ENCODE results near the gene HNRNPDL.

HNRNPDL gene

DNA sequence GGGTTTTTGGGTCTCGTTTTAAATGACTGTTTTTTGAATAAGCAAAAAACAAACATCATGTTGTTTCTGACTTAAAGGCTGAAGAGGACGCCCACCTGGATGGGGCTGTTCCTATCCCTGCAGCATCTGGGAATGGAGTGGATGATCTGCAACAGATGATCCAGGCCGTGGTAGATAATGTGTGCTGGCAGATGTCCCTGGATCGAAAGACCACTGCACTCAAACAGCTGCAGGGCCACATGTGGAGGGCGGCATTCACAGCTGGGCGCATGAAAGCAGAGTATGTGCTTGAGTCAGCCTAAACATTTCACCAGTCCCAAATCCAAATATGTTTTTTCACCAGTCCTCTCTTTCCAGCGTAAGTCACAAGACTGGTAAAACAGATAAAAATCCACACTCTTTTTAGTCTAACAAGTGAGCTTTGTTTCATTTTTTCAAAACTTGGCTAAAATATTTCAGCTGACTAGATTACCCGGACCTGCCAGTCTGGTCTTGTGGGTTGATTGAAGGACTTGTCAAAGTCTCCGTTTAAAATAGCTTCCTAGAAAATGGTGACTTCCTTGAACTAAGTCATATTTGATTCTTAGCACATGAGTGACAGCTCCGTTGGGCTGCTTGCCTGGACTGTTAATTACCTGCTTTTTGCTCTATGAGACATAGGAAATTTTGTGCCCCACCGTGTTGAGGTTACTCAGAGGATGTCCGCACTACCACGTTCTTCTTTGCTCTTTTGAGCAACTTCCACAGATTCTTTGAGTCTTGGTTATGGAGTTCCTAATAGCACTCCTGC, 20.9 kb upstream of the HNRNPDL start:
- ATAC-seq (ENCODE audit: low read depth), result no peak
- no peaks in the 10 kb centered on the region for H3K9me3 Mint-ChIP-seq
- peaks cover 3% of the 10 kb centered on the region for H3K4me1 Mint-ChIP-seq
- peaks cover 31% of the 10 kb centered on the region for H3K36me3 Mint-ChIP-seq
- no peak overlapping the region for H3K27ac Mint-ChIP-seq
- no peak overlapping the region for H3K4me3 Mint-ChIP-seq
- DNase-seq (ENCODE audit: low spot score in 2 of 2), result no peak
- H3K27me3 Mint-ChIP-seq, result no peaks in the 10 kb centered on the region

DNA sequence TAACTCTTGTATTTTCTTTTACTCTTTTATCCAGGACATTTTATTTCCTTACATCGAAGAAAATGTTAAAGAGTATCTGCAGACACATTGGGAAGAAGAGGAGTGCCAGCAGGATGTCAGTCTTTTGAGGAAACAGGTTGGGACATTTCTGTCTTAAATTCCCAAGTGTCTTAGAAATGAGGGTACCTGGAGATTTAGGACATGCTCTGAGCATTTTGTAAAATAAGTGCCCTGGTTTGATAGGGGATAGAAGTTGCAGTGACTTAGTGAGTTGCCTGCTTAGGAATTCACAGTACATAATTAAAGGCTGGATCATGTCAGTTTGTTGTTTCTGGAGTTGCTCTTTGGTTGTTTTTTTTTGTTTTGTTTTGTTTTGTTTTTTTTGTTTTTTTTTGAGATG, 17.6 kb upstream of the HNRNPDL start:
- Mint-ChIP-seq H3K4me3 (no peak overlapping the region), H3K9me3 (no peaks in the 10 kb centered on the region), H3K4me1 (peaks cover 6% of the 10 kb centered on the region), H3K27me3 (no peaks in the 10 kb centered on the region), H3K36me3 (peaks cover 27% of the 10 kb centered on the region), H3K27ac (no peak overlapping the region)
- ATAC-seq (ENCODE audit: low read depth) (no peak), DNase-seq (ENCODE audit: low spot score in 2 of 2) (no peak)

DNA sequence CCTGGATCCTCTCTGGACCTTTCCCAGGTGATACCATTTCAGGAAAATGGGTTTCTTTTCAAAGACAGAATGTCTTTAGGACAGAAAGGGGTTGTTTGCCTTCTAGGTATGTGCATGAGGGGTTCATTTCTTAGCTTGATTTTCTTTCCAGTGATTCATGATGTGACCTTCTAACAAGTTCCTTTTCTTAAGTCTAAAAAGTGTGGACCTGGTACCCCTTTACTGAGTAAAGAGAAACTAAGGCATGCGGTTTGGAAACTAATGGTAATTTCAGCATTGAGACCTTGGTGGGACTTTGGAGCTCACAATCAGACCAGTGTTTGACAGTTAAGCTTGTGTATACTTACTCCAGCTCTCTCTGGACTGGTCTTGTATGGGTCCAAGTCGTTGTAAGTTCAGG, 8.8 kb upstream of the HNRNPDL start:
- Mint-ChIP-seq H3K9me3 (no peaks in the 10 kb centered on the region), H3K4me1 (peaks cover 31% of the 10 kb centered on the region), H3K27ac (no peak overlapping the region), H3K4me3 (no peak overlapping the region), H3K36me3 (peaks cover 14% of the 10 kb centered on the region), H3K27me3 (no peaks in the 10 kb centered on the region)
- DNase-seq (ENCODE audit: low spot score in 2 of 2), result no peak
- no peak for ATAC-seq (ENCODE audit: low read depth)

DNA sequence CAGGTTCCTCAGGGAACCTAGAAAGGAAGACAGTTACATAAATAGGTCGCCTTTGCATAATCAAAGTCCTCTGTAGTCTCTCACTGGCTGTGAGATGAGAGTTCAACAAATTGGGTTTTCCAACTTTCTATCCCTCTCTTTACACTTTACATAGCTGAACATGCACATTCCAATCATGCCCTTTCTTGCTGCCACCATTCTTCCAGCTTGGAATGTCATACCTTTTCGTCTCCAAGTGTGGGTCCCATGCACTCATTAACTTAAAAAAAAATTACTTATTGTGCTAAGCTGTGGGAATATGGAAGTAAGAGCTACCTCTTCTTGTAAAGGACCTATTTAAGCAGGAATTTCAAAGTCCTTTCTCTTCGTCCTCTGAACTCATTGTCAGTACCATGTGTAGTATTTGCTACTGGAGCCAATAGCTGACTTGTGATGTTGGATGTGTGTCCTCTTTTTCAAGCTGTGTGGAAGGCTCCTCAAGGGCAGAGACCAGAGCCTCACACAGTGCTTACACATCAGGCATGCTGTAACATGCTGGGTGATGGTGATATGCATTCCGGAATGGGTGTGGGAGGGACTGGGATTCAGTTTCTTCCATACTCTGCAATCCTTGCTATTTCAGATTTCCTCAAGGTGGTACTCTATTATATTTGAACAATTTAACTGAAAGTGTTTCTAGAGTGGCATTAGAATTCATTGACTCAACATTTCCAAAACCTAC, 7.2 kb upstream of the HNRNPDL start:
- Mint-ChIP-seq H3K27ac (no peak overlapping the region), H3K4me1 (peaks cover 31% of the 10 kb centered on the region), H3K9me3 (no peaks in the 10 kb centered on the region), H3K36me3 (peaks cover 14% of the 10 kb centered on the region), H3K4me3 (no peak overlapping the region), H3K27me3 (no peaks in the 10 kb centered on the region)
- no peak for ATAC-seq (ENCODE audit: low read depth)
- no peak for DNase-seq (ENCODE audit: low spot score in 2 of 2)

DNA sequence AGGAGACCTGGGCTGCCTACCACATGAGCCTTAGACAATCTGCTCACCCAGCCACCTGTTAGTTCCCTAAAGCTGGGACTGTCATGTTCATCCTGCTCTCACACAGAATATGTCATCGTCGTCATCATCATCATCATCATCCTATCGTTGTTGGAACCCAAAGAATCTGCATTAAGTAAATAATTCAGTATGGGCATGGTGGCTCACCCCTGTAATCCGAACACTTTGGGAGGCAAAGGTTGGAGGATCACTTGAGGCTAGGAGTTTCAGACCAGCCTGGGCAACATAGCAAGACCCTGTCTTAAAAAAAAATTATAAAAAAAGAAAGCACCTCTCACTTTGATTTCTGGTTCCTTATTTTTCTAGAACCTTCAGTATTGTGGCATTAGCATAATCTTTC, 6.5 kb upstream of the HNRNPDL start:
- DNase-seq (ENCODE audit: low spot score in 2 of 2) (no peak), ATAC-seq (ENCODE audit: low read depth) (no peak)
- H3K4me3 Mint-ChIP-seq, result no peak overlapping the region
- H3K4me1 Mint-ChIP-seq, result peaks cover 31% of the 10 kb centered on the region
- no peak overlapping the region for H3K27ac Mint-ChIP-seq
- H3K36me3 Mint-ChIP-seq, result peaks cover 14% of the 10 kb centered on the region
- no peaks in the 10 kb centered on the region for H3K27me3 Mint-ChIP-seq
- H3K9me3 Mint-ChIP-seq, result no peaks in the 10 kb centered on the region

DNA sequence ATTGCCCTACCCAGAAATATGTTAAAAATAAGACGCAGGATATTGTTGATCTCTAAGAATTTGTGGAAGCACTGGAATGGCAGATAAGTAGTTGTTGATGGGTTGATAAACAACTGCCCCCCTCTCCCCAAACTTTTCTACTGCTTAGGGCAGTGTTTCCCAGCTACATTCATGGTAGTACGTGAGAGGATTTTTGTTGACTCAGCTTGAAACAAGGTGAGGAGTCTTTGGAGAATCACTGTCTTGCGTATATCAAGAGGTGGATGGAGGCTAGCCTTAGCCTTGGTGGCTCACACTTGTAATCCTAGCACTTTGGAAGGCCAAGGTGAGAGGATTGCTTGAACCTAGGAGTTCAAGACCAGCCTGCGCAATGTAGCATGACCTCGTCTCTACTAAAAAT, 5.9 kb upstream of the HNRNPDL start:
- H3K4me1 Mint-ChIP-seq, result peaks cover 33% of the 10 kb centered on the region
- ATAC-seq (ENCODE audit: low read depth), result no peak
- no peak overlapping the region for H3K27ac Mint-ChIP-seq
- H3K27me3 Mint-ChIP-seq, result no peaks in the 10 kb centered on the region
- no peaks in the 10 kb centered on the region for H3K9me3 Mint-ChIP-seq
- DNase-seq (ENCODE audit: low spot score in 2 of 2), result no peak
- no peak overlapping the region for H3K4me3 Mint-ChIP-seq
- peaks cover 12% of the 10 kb centered on the region for H3K36me3 Mint-ChIP-seq

DNA sequence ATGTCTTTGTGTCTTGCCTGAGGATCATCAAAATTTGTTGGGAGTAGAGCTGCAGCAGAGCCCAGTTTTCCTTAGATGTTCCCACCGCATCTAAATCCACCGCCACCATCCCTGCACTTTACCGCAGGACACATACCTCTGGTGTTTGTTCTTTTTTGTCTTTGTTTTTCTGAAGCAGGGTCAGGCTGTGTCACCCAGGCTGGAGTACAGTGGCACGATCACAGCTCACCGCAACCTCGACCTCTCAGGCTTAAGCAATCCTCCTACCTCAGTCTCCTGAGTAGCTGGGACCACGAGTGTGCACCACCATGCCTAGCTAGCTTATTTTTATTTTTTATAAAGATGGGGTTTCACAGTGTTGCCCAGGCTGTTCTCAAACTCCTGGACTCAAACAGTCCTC, 4.7 kb upstream of the HNRNPDL start:
- Mint-ChIP-seq H3K4me3 (no peak overlapping the region), H3K4me1 (peaks cover 26% of the 10 kb centered on the region), H3K27ac (no peak overlapping the region), H3K36me3 (peaks cover 9% of the 10 kb centered on the region), H3K27me3 (no peaks in the 10 kb centered on the region), H3K9me3 (no peaks in the 10 kb centered on the region)
- ATAC-seq (ENCODE audit: low read depth) (no peak), DNase-seq (ENCODE audit: low spot score in 2 of 2) (no peak)

DNA sequence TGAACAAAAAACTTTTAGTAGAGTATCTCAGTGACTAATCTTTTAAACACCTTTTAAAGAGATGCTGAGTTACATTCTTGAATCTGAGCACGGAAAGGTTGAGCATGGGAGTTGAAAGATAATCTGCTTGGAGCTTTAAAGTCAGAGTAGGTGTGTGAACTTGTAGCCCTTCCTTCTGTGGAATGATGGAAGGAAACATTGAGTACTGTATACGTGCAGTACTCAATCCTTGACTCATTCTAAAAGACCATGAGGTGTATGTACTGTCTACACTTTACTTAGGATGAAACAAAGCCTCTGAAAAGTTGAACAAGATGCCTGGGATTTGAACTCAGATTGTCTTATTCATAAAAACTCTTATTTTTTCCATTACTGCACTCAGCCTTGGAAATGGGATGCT, 3.5 kb upstream of the HNRNPDL start:
- Mint-ChIP-seq H3K27me3 (no peaks in the 10 kb centered on the region), H3K36me3 (peaks cover 6% of the 10 kb centered on the region), H3K4me1 (peaks cover 19% of the 10 kb centered on the region), H3K4me3 (no peak overlapping the region), H3K9me3 (no peaks in the 10 kb centered on the region), H3K27ac (no peak overlapping the region)
- DNase-seq (ENCODE audit: low spot score in 2 of 2) (no peak), ATAC-seq (ENCODE audit: low read depth) (no peak)

DNA sequence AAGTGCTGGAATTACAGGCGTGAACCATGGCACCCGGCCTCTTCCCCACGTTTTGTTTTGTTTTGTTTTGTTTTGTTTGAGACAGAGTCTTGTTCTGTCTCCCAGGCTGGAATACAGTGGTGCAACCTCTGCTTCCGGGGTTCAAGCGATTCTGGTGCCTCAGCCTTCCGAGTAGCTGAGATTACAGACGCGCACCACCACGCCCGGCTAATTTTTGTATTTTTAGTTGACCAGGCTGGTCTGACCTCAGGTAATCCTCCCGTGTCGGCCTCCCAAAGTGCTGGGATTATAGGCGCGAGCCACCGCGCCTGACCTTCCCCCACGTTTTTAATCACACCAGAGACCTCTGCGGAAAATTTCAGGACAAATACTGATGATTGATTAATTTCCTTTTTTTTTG, 2.3 kb upstream of the HNRNPDL start:
- H3K27me3 Mint-ChIP-seq, result no peaks in the 10 kb centered on the region
- no peak for ATAC-seq (ENCODE audit: low read depth)
- no peak overlapping the region for H3K4me3 Mint-ChIP-seq
- peaks cover 20% of the 10 kb centered on the region for H3K4me1 Mint-ChIP-seq
- H3K36me3 Mint-ChIP-seq, result peaks cover 9% of the 10 kb centered on the region
- no peak overlapping the region for H3K27ac Mint-ChIP-seq
- DNase-seq (ENCODE audit: low spot score in 2 of 2), result no peak
- no peaks in the 10 kb centered on the region for H3K9me3 Mint-ChIP-seq

DNA sequence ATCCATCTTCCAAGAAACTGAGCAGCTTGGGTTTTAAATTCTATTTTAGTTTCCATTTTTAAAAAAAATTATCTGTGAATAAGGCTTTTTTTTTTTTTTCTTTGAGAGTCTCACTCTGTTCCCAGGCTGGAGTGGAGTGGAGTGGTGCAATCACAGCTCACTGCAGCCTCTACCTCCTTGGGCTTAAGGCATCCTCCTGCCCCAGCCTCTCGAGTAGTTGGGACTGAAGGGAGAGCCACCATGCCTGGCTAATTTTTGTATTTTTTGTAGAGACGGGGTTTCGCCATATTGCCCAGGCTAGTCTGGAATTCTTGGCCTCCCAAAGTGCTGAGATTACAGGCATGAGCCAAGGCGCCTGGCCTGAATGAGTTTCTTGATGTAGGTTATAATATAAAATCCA, 1.6 kb upstream of the HNRNPDL start:
- H3K27me3 Mint-ChIP-seq, result no peaks in the 10 kb centered on the region
- H3K4me1 Mint-ChIP-seq, result peaks cover 19% of the 10 kb centered on the region
- ATAC-seq (ENCODE audit: low read depth) (no peak), DNase-seq (ENCODE audit: low spot score in 2 of 2) (no peak)
- no peaks in the 10 kb centered on the region for H3K9me3 Mint-ChIP-seq
- H3K4me3 Mint-ChIP-seq, result no peak overlapping the region
- H3K27ac Mint-ChIP-seq, result no peak overlapping the region
- peaks cover 12% of the 10 kb centered on the region for H3K36me3 Mint-ChIP-seq

DNA sequence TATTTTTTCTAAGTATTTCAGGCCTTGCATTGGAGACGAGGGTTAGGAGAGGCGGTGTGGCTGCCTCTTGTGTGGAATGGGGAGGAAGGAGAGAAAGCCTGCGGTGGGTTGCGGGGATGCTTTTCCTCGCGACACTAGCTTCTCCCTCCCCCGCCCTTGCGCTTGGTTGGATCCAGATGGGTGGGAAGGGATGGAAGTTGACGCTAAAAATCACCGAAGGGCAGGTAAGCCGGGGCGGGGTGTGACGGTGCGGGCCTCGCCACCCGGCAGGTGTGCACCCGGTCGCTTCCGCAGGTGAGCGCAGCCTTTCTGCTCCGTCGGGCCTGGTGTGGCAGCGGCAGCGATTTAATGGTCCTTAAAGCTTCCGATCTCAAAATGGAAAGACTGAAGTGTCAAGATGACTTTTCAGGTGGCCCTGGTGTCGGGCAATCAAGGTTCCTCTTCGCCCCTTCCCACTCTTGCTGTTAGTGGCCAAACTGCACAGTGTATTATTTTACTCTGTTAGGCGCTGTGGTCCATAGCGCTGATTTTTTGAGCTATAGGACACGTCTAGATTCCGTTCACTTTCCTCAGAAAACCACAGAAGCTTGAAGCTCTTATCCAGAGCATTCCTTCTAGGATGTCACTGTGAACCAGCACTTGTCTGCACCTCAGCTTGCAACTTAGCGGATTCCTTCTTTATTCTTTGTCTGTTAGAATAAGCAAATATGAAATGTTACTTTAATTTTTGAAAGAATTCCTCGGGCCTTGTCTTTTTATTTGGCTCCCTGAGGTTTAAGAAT, 893 bp upstream of the HNRNPDL start:
- peak overlapping the region; percentile 98 for H3K4me3 Mint-ChIP-seq
- no peaks in the 10 kb centered on the region for H3K9me3 Mint-ChIP-seq
- no peaks in the 10 kb centered on the region for H3K27me3 Mint-ChIP-seq
- DNase-seq (ENCODE audit: low spot score in 2 of 2) (peak; percentile 35 to 47), ATAC-seq (ENCODE audit: low read depth) (no peak)
- H3K4me1 Mint-ChIP-seq, result peaks cover 22% of the 10 kb centered on the region
- H3K36me3 Mint-ChIP-seq, result peaks cover 16% of the 10 kb centered on the region
- H3K27ac Mint-ChIP-seq, result peak overlapping the region; percentile 96

DNA sequence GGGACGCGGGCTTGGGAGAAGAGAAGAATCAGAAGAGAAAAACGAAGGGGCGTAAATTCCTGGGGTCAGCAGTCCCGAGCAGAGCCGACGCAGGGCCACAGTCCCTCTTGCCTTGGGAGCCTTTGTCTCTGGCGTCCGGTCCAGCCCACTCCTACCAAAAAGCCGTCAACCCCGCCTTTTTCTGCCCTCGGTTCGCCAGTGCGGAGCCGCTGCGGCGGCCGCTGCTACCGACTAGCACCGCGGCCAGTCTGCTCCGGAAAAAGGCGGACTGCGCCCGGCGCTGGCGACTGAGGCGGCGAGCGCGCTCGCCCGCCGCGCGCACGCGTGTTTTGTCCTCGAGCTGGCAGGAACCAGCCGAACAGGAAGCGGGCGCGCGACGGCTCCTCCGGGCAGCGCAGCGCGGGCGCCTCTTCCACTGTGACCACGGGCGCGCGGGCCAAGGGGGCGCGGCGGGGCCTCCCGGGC, 502 bp downstream of the HNRNPDL start:
- Mint-ChIP-seq H3K36me3 (peaks cover 17% of the 10 kb centered on the region), H3K27ac (peak overlapping the region; percentile 96), H3K4me3 (peak overlapping the region; percentile 98), H3K4me1 (peaks cover 22% of the 10 kb centered on the region), H3K9me3 (no peaks in the 10 kb centered on the region), H3K27me3 (no peaks in the 10 kb centered on the region)
- DNase-seq (ENCODE audit: low spot score in 2 of 2) (no peak), ATAC-seq (ENCODE audit: low read depth) (no peak)

DNA sequence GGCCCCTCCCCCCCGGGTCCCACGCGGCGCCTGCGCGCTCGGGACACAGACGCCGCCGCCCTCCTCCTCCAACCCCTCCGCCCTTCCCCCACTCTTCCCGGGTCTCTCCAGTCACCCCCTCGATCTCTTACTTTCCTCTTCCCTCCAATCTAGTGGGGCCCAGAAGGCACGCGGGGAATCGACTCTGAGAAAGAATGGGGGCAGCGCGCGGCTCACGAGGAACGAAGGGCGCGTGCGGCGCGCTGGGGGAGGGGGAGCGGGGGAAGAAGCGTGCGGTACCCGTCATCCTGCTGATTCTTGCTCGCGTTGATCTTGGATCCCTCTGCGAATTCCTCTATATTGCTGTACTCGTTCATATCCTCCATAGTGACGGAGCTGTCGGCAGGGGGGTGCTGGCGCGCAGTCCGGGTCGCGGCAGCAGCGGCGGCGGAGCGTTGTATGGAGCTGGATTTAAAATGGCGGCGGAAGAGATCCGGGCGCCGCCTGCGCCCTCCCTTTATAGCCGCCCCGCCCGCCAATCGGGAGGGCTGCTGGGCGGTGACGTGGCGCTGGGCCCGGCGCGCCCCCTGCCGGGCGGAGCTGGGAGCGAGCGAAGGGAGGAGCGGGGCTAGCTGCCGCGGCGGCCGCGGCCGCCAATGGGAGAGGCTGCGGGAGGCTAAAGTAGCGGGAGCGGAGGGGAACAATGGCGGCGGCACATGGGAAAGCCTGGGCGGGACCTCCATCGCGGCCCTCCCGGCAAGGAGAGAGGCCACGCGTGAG, 1.1 kb downstream of the HNRNPDL start:
- H3K36me3 Mint-ChIP-seq, result peaks cover 17% of the 10 kb centered on the region
- ATAC-seq (ENCODE audit: low read depth) (peak; percentile 53), DNase-seq (ENCODE audit: low spot score in 2 of 2) (peak; percentile 97)
- H3K9me3 Mint-ChIP-seq, result no peaks in the 10 kb centered on the region
- peaks cover 23% of the 10 kb centered on the region for H3K4me1 Mint-ChIP-seq
- peak overlapping the region; percentile 98 for H3K4me3 Mint-ChIP-seq
- H3K27ac Mint-ChIP-seq, result peak overlapping the region; percentile 96
- H3K27me3 Mint-ChIP-seq, result no peaks in the 10 kb centered on the region
